GM12878 (cell line): ENCODE measurements around the gene CYS1. TPM values are rescaled to one million over a fixed set of nuclear protein-coding genes. Genes with fewer than 3 reads are reported as not detected.

ENCODE experiments used
- ATAC-seq: fragments of 200-7000 bp; cut with Tn5 transposase; 3 replicates; pipeline ENCODE4 v1.9.1; 2020; ENCODE audit warnings: mild to moderate bottlenecking, moderate library complexity
- BruUV-seq: library from RNA; stranded (reverse); fragments of 400-500 nt; replicated peaks from 2 replicates; lab custom pipeline; 2021; lab: Mats Ljungman, UMichigan
- CTCF ChIA-PET: fragments of 300-600 bp; sonication (Branson Sonifier 250); formaldehyde crosslinking; extraction: SDS; loops from one replicate; lab custom pipeline; 2021; ENCODE audit warnings: inconsistent platforms; lab: Yijun Ruan, JAX
- POLR2A ChIA-PET: fragments of 350-600 bp; formaldehyde crosslinking; extraction: SDS; loops from one replicate; lab custom pipeline; 2021; ENCODE audit warnings: inconsistent platforms; lab: Charles Lee
- RAD21 ChIA-PET: fragments of 300-600 bp; sonication (Branson Sonifier 250); formaldehyde crosslinking; loops from one replicate; lab custom pipeline; 2023; ENCODE audit warnings: antibody characterized with exemption; ENCODE audit not compliant: unreplicated experiment; lab: Charles Lee
- SMC1A ChIA-PET: fragments of 300-600 bp; sonication (Branson Sonifier 250); formaldehyde crosslinking; loops from one replicate; lab custom pipeline; 2023; ENCODE audit not compliant: unreplicated experiment, uncharacterized antibody; lab: Charles Lee
- DNase-seq: peaks from one replicate; pipeline ENCODE4 v3.0.0-alpha.2; 2011; ENCODE audit warnings: low read depth, low spot score
- FAIRE-seq: peaks from 3 replicates; lab custom pipeline; 2011; peaks lifted over from hg19 to GRCh38; lab: Jason Lieb, UNC
- H2AFZ ChIP-seq: 2 replicates; pipeline ENCODE4 v1.6.0; 2011; ENCODE audit warnings: low read depth, low read length, control low read depth; ENCODE audit not compliant: control insufficient read depth
- H3K27ac ChIP-seq: 2 replicates; pipeline ENCODE4 v1.5.1; 2011; ENCODE audit warnings: control low read depth; ENCODE audit not compliant: control insufficient read depth, insufficient read depth
- H3K27me3 ChIP-seq, 2 experiments: replicated peaks in 1 of 2; 2 replicates each; pipeline versions ENCODE4 v1.6.0 to v1.6.1; 2011; ENCODE audit warnings: low read length in 1 of 2; ENCODE audit not compliant: control insufficient read depth in 2 of 2, insufficient read depth in 2 of 2
- H3K36me3 ChIP-seq, 2 experiments: 2 replicates each; pipeline ENCODE4 v1.5.1; 2011; ENCODE audit warnings: low read length in 1 of 2; ENCODE audit not compliant: control insufficient read depth in 2 of 2, insufficient read depth in 2 of 2
- H3K4me1 ChIP-seq: 2 replicates; pipeline ENCODE4 v1.6.1; 2011; ENCODE audit warnings: mild to moderate bottlenecking, low read length, moderate library complexity, mixed read lengths; ENCODE audit not compliant: control insufficient read depth, insufficient read depth
- H3K4me2 ChIP-seq: 2 replicates; pipeline ENCODE4 v1.6.0; 2011; ENCODE audit warnings: control low read depth; ENCODE audit not compliant: control insufficient read depth, insufficient read depth
- H3K4me3 ChIP-seq: fragments of 200-600 bp; sonication (generic); 2 replicates; pipeline ENCODE4 v1.5.1; 2016
- H3K79me2 ChIP-seq: 2 replicates; pipeline ENCODE4 v1.6.0; 2011; ENCODE audit warnings: low read length; ENCODE audit not compliant: control insufficient read depth, insufficient read depth
- H3K9ac ChIP-seq: 2 replicates; pipeline ENCODE4 v1.8.0; 2011; ENCODE audit warnings: low read length, control low read depth, mixed read lengths; ENCODE audit not compliant: control insufficient read depth, insufficient read depth
- H3K9me3 ChIP-seq: replicated peaks from 3 replicates; pipeline ENCODE4 v1.5.1; 2011; ENCODE audit warnings: mild to moderate bottlenecking, low read length; ENCODE audit not compliant: control insufficient read depth, insufficient read depth
- H4K20me1 ChIP-seq: 2 replicates; pipeline ENCODE4 v1.6.0; 2011; ENCODE audit not compliant: control insufficient read depth, insufficient read depth
- CHD1 ChIP-seq: IDR thresholded peaks from 2 replicates; pipeline ENCODE4 v1.6.1; 2012; ENCODE audit warnings: low read depth, low read length, improper control_type of control experiment
- MTA2 ChIP-seq: fragments of 450-650 bp; IDR thresholded peaks from 2 replicates; pipeline ENCODE4 v1.6.1; 2016; ENCODE audit warnings: low read depth, mild to moderate bottlenecking, moderate library complexity
- MTA3 ChIP-seq: IDR thresholded peaks from 2 replicates; pipeline ENCODE4 v1.6.1; 2012; ENCODE audit warnings: low read length, inconsistent platforms, borderline replicate concordance
- PBX3 ChIP-seq: IDR thresholded peaks from 2 replicates; pipeline ENCODE4 v1.6.1; 2011; ENCODE audit warnings: mild to moderate bottlenecking, low read depth, low read length, moderate library complexity; ENCODE audit not compliant: insufficient replicate concordance
- POLR2AphosphoS2 ChIP-seq: IDR thresholded peaks from 2 replicates; pipeline ENCODE4 v1.6.1; 2011; ENCODE audit warnings: low read depth, mild to moderate bottlenecking, low read length, improper control_type of control experiment, moderate library complexity
- STAT3 ChIP-seq: IDR thresholded peaks from 2 replicates; pipeline ENCODE4 v1.6.1; 2011; ENCODE audit warnings: low read depth, low read length, improper control_type of control experiment
- WRNIP1 ChIP-seq: IDR thresholded peaks from 2 replicates; pipeline ENCODE4 v1.6.1; 2011; ENCODE audit warnings: low read depth, low read length, improper control_type of control experiment, borderline replicate concordance
- WGBS: methylation state at CpG from one replicate; pipeline ENCODE4 v1.1.6; 2016; ENCODE audit warnings: low lambda C conversion rate; ENCODE audit not compliant: insufficient replicate concordance, insufficient coverage; ENCODE audit errors: missing lambda C conversion rate; 5-methylcytosine and 5-hydroxymethylcytosine counted together
- in situ Hi-C: fragments of 300-500 bp; cut with MboI; formaldehyde crosslinking; loops from 9 replicates; pipeline ENCODE4 v1.14.3; 2018; ENCODE audit warnings: mixed read lengths
- intact Hi-C: fragments of 100-400 bp; cut with micrococcal nuclease; formaldehyde crosslinking; loops from one replicate; pipeline ENCODE4 v1.14.2; 2022; ENCODE audit not compliant: unreplicated experiment
- polyA plus RNA-seq, 11 experiments: library from polyadenylated mRNA; depleted of rRNA in 4 of 11; unstranded in 6 of 11; stranded (reverse) in 5 of 11; fragments of >200 nt; fragmentation: Nextera tagmentation in 4 of 11; fragmentation: Illumina TruSeq in 1 of 11; extraction: Ambion mirVana in 4 of 11; extraction: Trizol in 1 of 11; gene quantifications; 1 replicate in 1 of 11; 2 replicates in 10 of 11; pipeline versions ENCODE4 v1.2.1 to v1.2.3, GENCODE V29; 2011 to 2016; ENCODE audit warnings: inconsistent platforms in 2 of 11, missing spikeins in 2 of 11, low read depth in 1 of 11
- total RNA-seq, 4 experiments: library from RNA; depleted of rRNA in 3 of 4; stranded (reverse); fragments of >200 nt in 3 of 4; fragmentation: Illumina TruSeq in 1 of 4; extraction: Trizol in 1 of 4; gene quantifications; 2 replicates each; pipeline versions ENCODE4 v1.2.1 to v1.2.3, GENCODE V29; 2013 to 2021
- TF ChIP-seq, protein P1 (sequence below): fragments of 450-650 bp; IDR thresholded peaks from 2 replicates; pipeline ENCODE4 v1.6.1; 2017; ENCODE audit warnings: borderline replicate concordance
- TF ChIP-seq, protein P2 (sequence below): IDR thresholded peaks from 2 replicates; pipeline ENCODE4 v1.6.1; 2012; ENCODE audit warnings: improper control_type of control experiment, low read depth, low read length; ENCODE audit not compliant: insufficient replicate concordance
- TF ChIP-seq, protein P3 (sequence below): fragments of 450-650 bp; IDR thresholded peaks from 2 replicates; pipeline ENCODE4 v1.6.1; 2018; ENCODE audit warnings: mild to moderate bottlenecking, low read depth, moderate library complexity; ENCODE audit not compliant: partially characterized antibody

Gene CYS1
- total and polyA plus RNA-seq, 10 of the 15 experiments (the other 5 are each of a cell fraction or from before 2014, with no cell fraction given): 0.35 to 6.4 (median 2.5) TPM

DNA sequence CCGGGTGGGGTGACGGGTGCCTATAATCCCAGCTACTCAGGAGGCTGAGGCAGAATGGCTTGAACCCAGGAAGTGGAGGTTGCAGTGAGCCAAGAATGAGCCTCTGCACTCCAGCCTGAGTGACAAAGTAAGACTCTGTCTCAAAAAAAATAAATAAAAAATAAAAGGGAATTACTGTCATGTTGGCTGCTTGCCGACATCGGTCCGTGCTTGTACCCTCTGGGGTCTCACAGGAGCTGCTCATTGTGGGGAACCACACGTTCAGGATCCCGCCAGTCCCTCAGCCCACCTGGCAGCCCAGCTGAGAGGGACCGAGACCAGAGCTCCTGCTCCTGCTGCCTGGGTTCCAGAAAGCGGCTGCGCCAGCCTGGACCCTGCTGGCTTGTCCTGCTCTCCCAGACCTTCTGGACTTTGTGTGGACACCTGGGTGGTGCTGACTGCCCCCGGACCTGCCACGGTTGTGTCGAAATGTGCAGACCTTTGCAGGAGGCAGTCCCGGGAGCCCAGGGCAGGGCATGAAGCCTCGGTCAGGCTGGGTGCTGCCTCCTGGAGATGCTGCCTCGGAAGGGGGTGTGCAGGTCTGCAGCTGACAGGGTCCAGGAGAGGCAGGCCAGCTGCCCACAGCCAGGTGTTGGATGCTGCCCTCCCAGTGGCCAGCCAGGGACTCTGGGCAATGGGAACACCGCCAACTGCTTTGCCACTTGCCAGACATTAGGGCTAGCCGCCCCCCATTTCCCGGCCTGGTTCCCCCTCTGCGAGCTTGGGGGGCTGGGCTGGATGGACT lies 20.5 kb downstream of the CYS1 start (continued):
- no peak for TF ChIP-seq PBX3

DNA sequence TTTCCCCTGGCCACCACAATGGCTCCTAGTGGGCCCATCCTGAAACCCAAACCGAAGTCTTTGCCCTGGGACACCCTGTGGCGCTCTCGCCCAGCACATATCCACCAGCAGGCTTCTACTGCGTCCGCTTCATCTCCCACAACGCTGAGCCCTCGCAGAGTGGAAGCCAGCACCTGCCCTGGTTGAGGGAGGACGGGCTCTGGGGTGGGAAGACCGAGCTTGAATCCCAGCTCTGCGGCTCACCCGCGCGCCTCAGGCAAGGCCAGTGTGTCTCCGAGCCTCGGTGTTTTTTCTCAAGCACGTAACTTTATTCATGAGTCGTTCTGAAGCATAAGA lies 21.2 kb downstream of the CYS1 start:
- Histone ChIP-seq H3K36me3 (no peaks in the 10 kb centered on the region), H3K4me2 (no peak overlapping the region), H3K9ac (no peak overlapping the region), H3K4me1 (no peaks in the 10 kb centered on the region), H2AFZ (no peak overlapping the region), H3K27me3 (no peaks in the 10 kb centered on the region; a peak in 1 of 4 replicates), H3K27ac (no peak overlapping the region), H4K20me1 (no peaks in the 10 kb centered on the region), H3K4me3 (no peak overlapping the region), H3K79me2 (no peaks in the 10 kb centered on the region), H3K9me3 (no peaks in the 10 kb centered on the region)
- DNase-seq: no peak
- CTCF ChIA-PET: interaction anchor here (1.3 to 2.5 kb wide), 2 partner anchors 10 to 20 kb away, joined by 3 to 11 read pairs; no protein-coding TSS in a partner anchor
- no peak for ATAC-seq
- RAD21 ChIA-PET: no interaction called here
- SMC1A ChIA-PET: no interaction called here
- POLR2A ChIA-PET: no interaction called here
- in situ Hi-C loops: no loop called here
- BruUV-seq: no TSS peak
- FAIRE-seq: no peak
- WGBS: 85% methylated on average over 17 of the region's 17 CpGs
- intact Hi-C loops: no loop called here
- TF ChIP-seq, protein P1, sequence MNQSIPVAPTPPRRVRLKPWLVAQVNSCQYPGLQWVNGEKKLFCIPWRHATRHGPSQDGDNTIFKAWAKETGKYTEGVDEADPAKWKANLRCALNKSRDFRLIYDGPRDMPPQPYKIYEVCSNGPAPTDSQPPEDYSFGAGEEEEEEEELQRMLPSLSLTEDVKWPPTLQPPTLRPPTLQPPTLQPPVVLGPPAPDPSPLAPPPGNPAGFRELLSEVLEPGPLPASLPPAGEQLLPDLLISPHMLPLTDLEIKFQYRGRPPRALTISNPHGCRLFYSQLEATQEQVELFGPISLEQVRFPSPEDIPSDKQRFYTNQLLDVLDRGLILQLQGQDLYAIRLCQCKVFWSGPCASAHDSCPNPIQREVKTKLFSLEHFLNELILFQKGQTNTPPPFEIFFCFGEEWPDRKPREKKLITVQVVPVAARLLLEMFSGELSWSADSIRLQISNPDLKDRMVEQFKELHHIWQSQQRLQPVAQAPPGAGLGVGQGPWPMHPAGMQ: no peak
- TF ChIP-seq WRNIP1 (no peak), CHD1 (no peak), STAT3 (no peak), POLR2AphosphoS2 (no peak), MTA3 (no peak), MTA2 (no peak)
- TF ChIP-seq, protein P2, sequence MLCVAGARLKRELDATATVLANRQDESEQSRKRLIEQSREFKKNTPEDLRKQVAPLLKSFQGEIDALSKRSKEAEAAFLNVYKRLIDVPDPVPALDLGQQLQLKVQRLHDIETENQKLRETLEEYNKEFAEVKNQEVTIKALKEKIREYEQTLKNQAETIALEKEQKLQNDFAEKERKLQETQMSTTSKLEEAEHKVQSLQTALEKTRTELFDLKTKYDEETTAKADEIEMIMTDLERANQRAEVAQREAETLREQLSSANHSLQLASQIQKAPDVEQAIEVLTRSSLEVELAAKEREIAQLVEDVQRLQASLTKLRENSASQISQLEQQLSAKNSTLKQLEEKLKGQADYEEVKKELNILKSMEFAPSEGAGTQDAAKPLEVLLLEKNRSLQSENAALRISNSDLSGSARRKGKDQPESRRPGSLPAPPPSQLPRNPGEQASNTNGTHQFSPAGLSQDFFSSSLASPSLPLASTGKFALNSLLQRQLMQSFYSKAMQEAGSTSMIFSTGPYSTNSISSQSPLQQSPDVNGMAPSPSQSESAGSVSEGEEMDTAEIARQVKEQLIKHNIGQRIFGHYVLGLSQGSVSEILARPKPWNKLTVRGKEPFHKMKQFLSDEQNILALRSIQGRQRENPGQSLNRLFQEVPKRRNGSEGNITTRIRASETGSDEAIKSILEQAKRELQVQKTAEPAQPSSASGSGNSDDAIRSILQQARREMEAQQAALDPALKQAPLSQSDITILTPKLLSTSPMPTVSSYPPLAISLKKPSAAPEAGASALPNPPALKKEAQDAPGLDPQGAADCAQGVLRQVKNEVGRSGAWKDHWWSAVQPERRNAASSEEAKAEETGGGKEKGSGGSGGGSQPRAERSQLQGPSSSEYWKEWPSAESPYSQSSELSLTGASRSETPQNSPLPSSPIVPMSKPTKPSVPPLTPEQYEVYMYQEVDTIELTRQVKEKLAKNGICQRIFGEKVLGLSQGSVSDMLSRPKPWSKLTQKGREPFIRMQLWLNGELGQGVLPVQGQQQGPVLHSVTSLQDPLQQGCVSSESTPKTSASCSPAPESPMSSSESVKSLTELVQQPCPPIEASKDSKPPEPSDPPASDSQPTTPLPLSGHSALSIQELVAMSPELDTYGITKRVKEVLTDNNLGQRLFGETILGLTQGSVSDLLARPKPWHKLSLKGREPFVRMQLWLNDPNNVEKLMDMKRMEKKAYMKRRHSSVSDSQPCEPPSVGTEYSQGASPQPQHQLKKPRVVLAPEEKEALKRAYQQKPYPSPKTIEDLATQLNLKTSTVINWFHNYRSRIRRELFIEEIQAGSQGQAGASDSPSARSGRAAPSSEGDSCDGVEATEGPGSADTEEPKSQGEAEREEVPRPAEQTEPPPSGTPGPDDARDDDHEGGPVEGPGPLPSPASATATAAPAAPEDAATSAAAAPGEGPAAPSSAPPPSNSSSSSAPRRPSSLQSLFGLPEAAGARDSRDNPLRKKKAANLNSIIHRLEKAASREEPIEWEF: no peak
- TF ChIP-seq, protein P3, sequence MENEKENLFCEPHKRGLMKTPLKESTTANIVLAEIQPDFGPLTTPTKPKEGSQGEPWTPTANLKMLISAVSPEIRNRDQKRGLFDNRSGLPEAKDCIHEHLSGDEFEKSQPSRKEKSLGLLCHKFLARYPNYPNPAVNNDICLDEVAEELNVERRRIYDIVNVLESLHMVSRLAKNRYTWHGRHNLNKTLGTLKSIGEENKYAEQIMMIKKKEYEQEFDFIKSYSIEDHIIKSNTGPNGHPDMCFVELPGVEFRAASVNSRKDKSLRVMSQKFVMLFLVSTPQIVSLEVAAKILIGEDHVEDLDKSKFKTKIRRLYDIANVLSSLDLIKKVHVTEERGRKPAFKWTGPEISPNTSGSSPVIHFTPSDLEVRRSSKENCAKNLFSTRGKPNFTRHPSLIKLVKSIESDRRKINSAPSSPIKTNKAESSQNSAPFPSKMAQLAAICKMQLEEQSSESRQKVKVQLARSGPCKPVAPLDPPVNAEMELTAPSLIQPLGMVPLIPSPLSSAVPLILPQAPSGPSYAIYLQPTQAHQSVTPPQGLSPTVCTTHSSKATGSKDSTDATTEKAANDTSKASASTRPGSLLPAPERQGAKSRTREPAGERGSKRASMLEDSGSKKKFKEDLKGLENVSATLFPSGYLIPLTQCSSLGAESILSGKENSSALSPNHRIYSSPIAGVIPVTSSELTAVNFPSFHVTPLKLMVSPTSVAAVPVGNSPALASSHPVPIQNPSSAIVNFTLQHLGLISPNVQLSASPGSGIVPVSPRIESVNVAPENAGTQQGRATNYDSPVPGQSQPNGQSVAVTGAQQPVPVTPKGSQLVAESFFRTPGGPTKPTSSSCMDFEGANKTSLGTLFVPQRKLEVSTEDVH: no peak
